ENCODE measurements around the gene PTPRT. TPM values are rescaled to one million over a fixed set of nuclear protein-coding genes. Genes with fewer than 3 reads are reported as not detected.

PTPRT gene
- total RNA-seq, 6 donors from 2014 or later = 0.20 to 7.1 (median 3.8) TPM

DNA sequence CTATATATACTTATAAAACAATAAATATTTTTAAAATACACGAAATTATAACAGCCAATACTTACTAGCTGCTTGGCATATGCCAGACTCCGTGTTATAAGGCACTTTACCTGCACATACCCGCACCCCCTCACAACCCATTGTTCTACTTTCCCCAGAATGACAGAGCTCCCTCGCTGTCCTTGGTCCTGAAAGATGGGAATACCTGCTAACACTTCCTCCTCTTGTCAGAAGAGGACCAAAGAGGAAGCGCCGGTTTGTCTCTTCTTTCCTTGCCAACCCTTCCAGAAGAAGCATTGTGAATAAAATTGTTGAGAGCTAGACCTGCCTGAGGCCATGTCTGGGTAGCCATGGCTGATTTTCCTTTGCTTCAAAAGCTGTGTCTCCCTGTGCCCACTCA lies 149.3 kb downstream of the PTPRT start:
- ATAC-seq (ENCODE audit: low FRiP score in 2 of 2) (no peak), DNase-seq (no peak)
- WGBS, 2 donors = 17 to 18% methylated on average over 6 of the region's 6 CpGs
- no peak for TF ChIP-seq EP300 (IDR thresholded peaks at IDR 0.05)
- no peak for TF ChIP-seq POLR2A (IDR thresholded peaks at IDR 0.05)
- no peak for TF ChIP-seq POLR2AphosphoS5 (IDR thresholded peaks at IDR 0.05)
- TF ChIP-seq, protein P1, sequence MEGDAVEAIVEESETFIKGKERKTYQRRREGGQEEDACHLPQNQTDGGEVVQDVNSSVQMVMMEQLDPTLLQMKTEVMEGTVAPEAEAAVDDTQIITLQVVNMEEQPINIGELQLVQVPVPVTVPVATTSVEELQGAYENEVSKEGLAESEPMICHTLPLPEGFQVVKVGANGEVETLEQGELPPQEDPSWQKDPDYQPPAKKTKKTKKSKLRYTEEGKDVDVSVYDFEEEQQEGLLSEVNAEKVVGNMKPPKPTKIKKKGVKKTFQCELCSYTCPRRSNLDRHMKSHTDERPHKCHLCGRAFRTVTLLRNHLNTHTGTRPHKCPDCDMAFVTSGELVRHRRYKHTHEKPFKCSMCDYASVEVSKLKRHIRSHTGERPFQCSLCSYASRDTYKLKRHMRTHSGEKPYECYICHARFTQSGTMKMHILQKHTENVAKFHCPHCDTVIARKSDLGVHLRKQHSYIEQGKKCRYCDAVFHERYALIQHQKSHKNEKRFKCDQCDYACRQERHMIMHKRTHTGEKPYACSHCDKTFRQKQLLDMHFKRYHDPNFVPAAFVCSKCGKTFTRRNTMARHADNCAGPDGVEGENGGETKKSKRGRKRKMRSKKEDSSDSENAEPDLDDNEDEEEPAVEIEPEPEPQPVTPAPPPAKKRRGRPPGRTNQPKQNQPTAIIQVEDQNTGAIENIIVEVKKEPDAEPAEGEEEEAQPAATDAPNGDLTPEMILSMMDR (IDR thresholded peaks at IDR 0.05) = no peak
- Histone ChIP-seq H3K4me3 (no peak overlapping the region), H3K9me3 (no peaks in the 10 kb centered on the region), H3K27me3 (no peaks in the 10 kb centered on the region), H3K4me1 (no peaks in the 10 kb centered on the region), H3K27ac (no peak overlapping the region), H3K36me3 (no peaks in the 10 kb centered on the region)

DNA sequence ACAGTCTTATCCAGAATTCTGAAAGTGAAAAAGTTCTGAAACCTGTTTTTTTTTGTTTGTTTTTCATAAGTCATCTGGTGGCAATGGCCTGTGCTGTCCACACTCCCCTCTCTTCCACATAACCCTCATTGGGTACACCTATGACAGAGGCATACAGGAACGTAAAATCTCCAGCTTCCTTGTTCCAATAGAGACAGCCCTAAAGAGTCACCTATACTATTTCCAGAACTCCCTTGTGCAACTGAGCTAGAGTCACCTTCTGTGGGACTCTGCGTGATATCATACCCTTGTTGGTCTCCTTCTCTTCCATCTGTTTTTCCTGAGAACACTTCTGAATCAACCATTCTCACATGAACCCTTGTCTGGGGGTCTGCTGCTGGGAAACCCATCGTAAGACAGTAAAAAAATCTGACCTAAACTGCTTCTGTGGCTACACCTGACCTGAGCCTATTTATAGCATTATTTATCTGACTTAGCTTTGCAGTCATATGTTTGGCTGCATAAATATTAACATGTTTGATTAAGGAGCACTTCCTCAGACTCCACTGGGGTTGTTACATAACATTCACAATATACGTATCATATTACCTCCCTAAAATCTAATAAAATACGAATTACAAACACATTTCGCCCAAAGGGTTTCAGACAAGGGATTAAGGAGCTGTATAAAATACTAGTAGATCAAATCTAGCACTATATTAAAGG lies 151.9 kb downstream of the PTPRT start:
- Histone ChIP-seq H3K4me1 (no peaks in the 10 kb centered on the region), H3K27ac (no peak overlapping the region), H3K9me3 (no peaks in the 10 kb centered on the region), H3K36me3 (no peaks in the 10 kb centered on the region), H3K4me3 (no peak overlapping the region), H3K27me3 (no peaks in the 10 kb centered on the region)
- DNase-seq = no peak
- 78% methylated on average over 6 of the region's 6 CpGs for WGBS, 2 donors
- no peak for ATAC-seq (ENCODE audit: low FRiP score in 2 of 2)
- TF ChIP-seq EP300 (IDR thresholded peaks at IDR 0.05) (no peak), POLR2A (IDR thresholded peaks at IDR 0.05) (no peak), POLR2AphosphoS5 (IDR thresholded peaks at IDR 0.05) (no peak)
- TF ChIP-seq, protein P1 (IDR thresholded peaks at IDR 0.05) = no peak

DNA sequence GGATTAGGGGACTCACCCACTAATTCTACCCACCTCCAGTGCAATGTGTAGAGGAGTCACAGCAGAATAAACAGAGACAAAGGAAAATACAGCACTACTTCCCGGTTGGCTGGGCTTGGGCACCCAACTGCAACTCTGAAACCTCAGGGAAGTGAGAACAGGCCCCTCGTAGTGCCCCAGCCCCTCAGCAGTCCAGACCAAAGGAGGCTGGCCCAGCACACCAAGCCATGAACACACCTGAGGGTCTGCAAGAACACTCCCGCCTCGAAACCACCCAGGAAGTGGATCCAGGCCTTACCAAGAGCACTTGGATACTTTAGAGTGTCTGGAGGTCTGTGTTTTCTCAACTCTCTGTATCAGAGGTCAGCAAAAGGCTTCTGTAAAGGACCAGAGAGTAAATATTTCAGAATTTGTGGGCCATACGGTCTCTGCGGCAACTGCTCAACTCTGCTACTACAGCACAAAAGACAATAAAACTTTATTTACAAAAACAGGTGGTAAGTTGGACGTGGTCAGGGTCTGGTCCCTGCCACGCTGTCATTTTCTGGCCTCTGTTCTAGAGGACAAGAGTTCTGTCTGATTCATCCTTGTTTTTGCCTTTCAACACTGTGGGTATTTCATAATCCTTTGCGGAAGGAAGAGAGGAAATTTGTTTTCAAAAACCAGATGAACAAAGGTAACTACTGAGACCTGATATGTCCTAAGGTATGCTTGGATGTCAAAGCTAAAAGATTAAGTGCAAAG lies 154.6 kb downstream of the PTPRT start:
- WGBS, 2 donors = 60 to 74% methylated on average over 9 of the region's 9 CpGs
- ATAC-seq (ENCODE audit: low FRiP score in 2 of 2) (no peak), DNase-seq (no peak)
- no peaks in the 10 kb centered on the region for H3K36me3 ChIP-seq
- TF ChIP-seq, protein P1 (IDR thresholded peaks at IDR 0.05) = no peak
- no peak for TF ChIP-seq EP300 (IDR thresholded peaks at IDR 0.05)
- no peak for TF ChIP-seq POLR2A (IDR thresholded peaks at IDR 0.05)
- TF ChIP-seq POLR2AphosphoS5 (IDR thresholded peaks at IDR 0.05) = no peak
- no peaks in the 10 kb centered on the region for H3K27me3 ChIP-seq
- no peak overlapping the region for H3K4me3 ChIP-seq
- no peaks in the 10 kb centered on the region for H3K9me3 ChIP-seq
- no peak overlapping the region for H3K27ac ChIP-seq
- no peaks in the 10 kb centered on the region for H3K4me1 ChIP-seq

DNA sequence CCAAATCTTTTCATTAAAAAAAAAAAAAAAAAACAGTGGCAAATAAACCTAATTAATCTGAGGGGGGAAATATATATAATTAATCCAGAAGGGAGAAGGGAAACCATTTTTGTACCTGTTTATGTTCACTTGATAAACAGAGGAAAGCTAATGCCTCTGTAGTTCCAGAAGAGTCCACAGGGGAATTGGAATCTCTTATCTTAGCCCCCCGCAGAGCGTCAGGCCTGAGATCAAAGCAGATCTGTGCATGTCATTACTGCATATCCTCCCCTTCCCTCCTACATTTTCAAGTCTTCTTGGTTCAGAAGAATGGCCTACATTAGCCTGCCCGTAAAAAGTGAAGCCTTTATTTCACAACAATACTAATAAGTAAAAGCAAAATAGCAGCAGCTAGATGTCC lies 157.2 kb downstream of the PTPRT start:
- Histone ChIP-seq H3K4me3 (no peak overlapping the region), H3K4me1 (no peaks in the 10 kb centered on the region), H3K36me3 (no peaks in the 10 kb centered on the region), H3K9me3 (no peaks in the 10 kb centered on the region), H3K27me3 (no peaks in the 10 kb centered on the region), H3K27ac (no peak overlapping the region)
- TF ChIP-seq POLR2AphosphoS5 (IDR thresholded peaks at IDR 0.05) (no peak), EP300 (IDR thresholded peaks at IDR 0.05) (no peak), POLR2A (IDR thresholded peaks at IDR 0.05) (no peak)
- TF ChIP-seq, protein P1 (IDR thresholded peaks at IDR 0.05) = no peak
- 25 to 48% methylated on average over 3 of the region's 3 CpGs for WGBS, 2 donors
- ATAC-seq (ENCODE audit: low FRiP score in 2 of 2) = no peak
- no peak for DNase-seq
